Panc1 (cell line): ENCODE results near the gene WDR48. TPM values are rescaled to one million over a fixed set of nuclear protein-coding genes. Genes with fewer than 3 reads are reported as not detected.

Experiments
- ATAC-seq: fragments of 200-7000 bp; cut with Tn5 transposase; 2 replicates; pipeline ENCODE4 v1.9.1; 2020; ENCODE audit warnings: mild to moderate bottlenecking, moderate library complexity
- Bru-seq: library from RNA; stranded (reverse); fragments of 400-500 nt; gene quantifications from one replicate; lab custom pipeline; 2021; lab: Mats Ljungman, UMichigan
- BruChase-seq, 2 experiments: library from RNA; stranded (reverse); fragments of 400-500 nt; gene quantifications; one replicate each; lab custom pipeline; 2021; lab: Mats Ljungman, UMichigan
- BruUV-seq: library from RNA; stranded (reverse); fragments of 400-500 nt; replicated peaks from 2 replicates; lab custom pipeline; 2021; lab: Mats Ljungman, UMichigan
- CTCF ChIA-PET: fragments of 300-600 bp; sonication (Branson Sonifier 250); formaldehyde crosslinking; loops from one replicate; lab custom pipeline; 2022; ENCODE audit warnings: antibody characterized with exemption; lab: Charles Lee
- POLR2A ChIA-PET: fragments of 300-600 bp; sonication (Branson Sonifier 250); formaldehyde crosslinking; loops from one replicate; lab custom pipeline; 2022; ENCODE audit warnings: antibody characterized with exemption; lab: Charles Lee
- DNase-seq: peaks from one replicate; pipeline ENCODE4 v3.0.0-alpha.2; 2010; ENCODE audit warnings: low read depth, low spot score
- H3K27ac ChIP-seq: 2 replicates; pipeline ENCODE4 v1.5.1; 2011; ENCODE audit warnings: mild to moderate bottlenecking, low read length, inconsistent platforms
- H3K27me3 ChIP-seq: fragments of 200-500 bp; sonication (Bioruptor generic); 2 replicates; pipeline ENCODE4 v1.6.0; 2014; ENCODE audit warnings: low read length, inconsistent platforms; ENCODE audit not compliant: control insufficient read depth, insufficient read depth
- H3K36me3 ChIP-seq: fragments of 200-500 bp; sonication (Bioruptor generic); 2 replicates; pipeline ENCODE4 v1.5.1; 2014; ENCODE audit warnings: inconsistent platforms, mild to moderate bottlenecking, low read length, moderate library complexity; ENCODE audit not compliant: control insufficient read depth, insufficient read depth
- H3K4me1 ChIP-seq: 2 replicates; pipeline ENCODE4 v1.5.1; 2011; ENCODE audit warnings: inconsistent platforms, mild to moderate bottlenecking, low read length, moderate library complexity; ENCODE audit not compliant: control insufficient read depth, insufficient read depth
- H3K4me3 ChIP-seq, 2 experiments: 2 replicates each; pipeline ENCODE4 v1.5.1; 2011 to 2012; ENCODE audit warnings: low read depth in 2 of 2, low read length in 2 of 2, mild to moderate bottlenecking in 2 of 2, inconsistent platforms in 1 of 2, moderate library complexity in 1 of 2
- H3K9me3 ChIP-seq: fragments of 200-500 bp; sonication (Bioruptor generic); 2 replicates; pipeline ENCODE4 v1.5.1; 2014; ENCODE audit warnings: low read depth, mild to moderate bottlenecking, inconsistent platforms, low read length, moderate library complexity; ENCODE audit not compliant: control insufficient read depth, insufficient read depth
- CTCF ChIP-seq: fragments of 450-650 bp; IDR thresholded peaks from 2 replicates; pipeline ENCODE4 v1.5.1; 2017; ENCODE audit warnings: mild to moderate bottlenecking
- POLR2AphosphoS5 ChIP-seq: IDR thresholded peaks from 2 replicates; pipeline ENCODE4 v1.6.1; 2012; ENCODE audit warnings: mild to moderate bottlenecking, low read depth, low read length, moderate library complexity
- REST ChIP-seq, 2 experiments: IDR thresholded peaks; 2 replicates each; pipeline ENCODE4 v1.6.1; 2011 to 2012; ENCODE audit warnings: low read depth in 2 of 2, control low read depth in 1 of 2, low read length in 1 of 2, mild to moderate bottlenecking in 1 of 2, moderate library complexity in 1 of 2; ENCODE audit not compliant: insufficient read depth in 1 of 2
- SIN3A ChIP-seq: IDR thresholded peaks from 2 replicates; pipeline ENCODE4 v1.6.1; 2012; ENCODE audit warnings: low read depth, mild to moderate bottlenecking, low read length, moderate library complexity, borderline replicate concordance; ENCODE audit not compliant: insufficient read depth
- TCF7L2 ChIP-seq: IDR thresholded peaks from 2 replicates; pipeline ENCODE4 v1.6.1; 2011; ENCODE audit warnings: mild to moderate bottlenecking, low read depth, low read length, inconsistent platforms
- in situ Hi-C: cut with HindIII; loops from 2 replicates; pipeline ENCODE4 v1.10.0; 2016; ENCODE audit warnings: low sequenced_read_pairs, low pct_unique_long_range_greater_than_20kb
- intact Hi-C: fragments of 100-400 bp; cut with micrococcal nuclease; formaldehyde crosslinking; loops from one replicate; pipeline ENCODE4 v1.10.0; 2022; ENCODE audit not compliant: unreplicated experiment
- long read RNA-seq: library from polyadenylated mRNA; unstranded; transcript quantifications from one replicate; pipeline ENCODE4 v2.0.0, GENCODE V29; 2021; ENCODE audit not compliant: unreplicated experiment
- polyA plus RNA-seq: library from polyadenylated mRNA; unstranded; fragments of >200 nt; gene quantifications from one replicate; pipeline ENCODE4 v1.2.1, GENCODE V29; 2012; ENCODE audit warnings: missing spikeins; ENCODE audit not compliant: insufficient read length
- total RNA-seq: library from RNA; stranded (reverse); gene quantifications from one replicate; pipeline ENCODE4 v1.2.1, GENCODE V29; 2021; ENCODE audit not compliant: unreplicated experiment

WDR48 gene
- total RNA-seq (15.7 TPM), Bru-seq, nascent RNA (percentile 63 among the genes with signal in this experiment), BruChase-seq, experiment 1, labeled RNA remaining after a 2-hour chase (percentile 58 among the genes with signal in this experiment), BruChase-seq, experiment 2, labeled RNA remaining after a 6-hour chase (percentile 67 among the genes with signal in this experiment)
- polyA plus RNA-seq, result 9.5 TPM
- long read RNA-seq, transcript WDR48-201 (19 exons, 3,707 nt), result major isoform, 17 of 28 reads
- long read RNA-seq, partial matches to known transcripts, result 7 of 28 reads
- long read RNA-seq, other reads (novel, unspliced or antisense), result 4 of 28 reads

GRCh38 chr3:39051649-39052561 lies at the start of gene WDR48, which contains the start of gene SCN11A:
Gene WDR48 (plus strand): TSS chr3:39052016. CDS start chr3:39052026, 10 bp downstream.
Gene SCN11A (minus strand): TSS chr3:39051944. CDS start chr3:38950362, 101,582 bp downstream.
- peak; percentile 100 for ATAC-seq
- no TSS peak for BruUV-seq
- peak within 1 kb of the TSS; percentile 61 to 82 for H3K4me3 ChIP-seq
- CTCF ChIA-PET, result no interaction called here
- DNase-seq, result peak; percentile 46
- H3K4me1 ChIP-seq, result peaks cover 2% of the 10 kb centered on the region; the same call in 1 of the 2 replicates
- in situ Hi-C loops, result no loop called here
- intact Hi-C loops, result no loop called here
- POLR2A ChIA-PET, result no interaction called here
- H3K27me3 ChIP-seq, result no peaks in the 10 kb centered on the region
- no peaks in the 10 kb centered on the region for H3K36me3 ChIP-seq
- H3K27ac ChIP-seq, result peak within 1 kb of the TSS; percentile 88
- no peak for TF ChIP-seq CTCF
- peak; percentile 83 for TF ChIP-seq POLR2AphosphoS5
- peak; percentile 16; the same call in 1 of the 2 replicates for TF ChIP-seq SIN3A
- TF ChIP-seq TCF7L2, result no peak
- H3K9me3 ChIP-seq, result no peaks in the 10 kb centered on the region

GRCh38 chr3:39005295-39005694 lies 46.5 kb upstream of the WDR48 start:
- no peak overlapping the region for H3K27ac ChIP-seq
- H3K27me3 ChIP-seq, result peaks cover 2% of the 10 kb centered on the region
- TF ChIP-seq REST (IDR thresholded peaks at IDR 0.05; ENCODE audit: insufficient read depth in 1 of 2, low read depth in 2 of 2, low read length in 1 of 2), result no peak
- TF ChIP-seq TCF7L2, result no peak
- no peak for TF ChIP-seq POLR2AphosphoS5
- no peak for TF ChIP-seq CTCF
- TF ChIP-seq SIN3A, result no peak
- no peak overlapping the region for H3K4me3 ChIP-seq
- ATAC-seq, result no peak
- no peaks in the 10 kb centered on the region for H3K4me1 ChIP-seq
- intact Hi-C loops, result no loop called here
- in situ Hi-C loops, result no loop called here
- no TSS peak for BruUV-seq
- POLR2A ChIA-PET, result no interaction called here
- H3K36me3 ChIP-seq, result no peaks in the 10 kb centered on the region
- DNase-seq, result no peak
- CTCF ChIA-PET, result no interaction called here
- H3K9me3 ChIP-seq, result no peaks in the 10 kb centered on the region
